HG03571 (cell line): ENCODE data around the gene HELQ.
"Not testable (repeated sequence)": the region's sequence is repeated elsewhere in the genome, so short reads cannot be mapped to it uniquely, and the experiment has no call there.

Experiments
- ATAC-seq: cut with Tn5 transposase; IDR thresholded peaks from one replicate; pipeline ENCODE4 v1.9.1; 2021; ENCODE audit not compliant: unreplicated experiment

HELQ gene

GRCh38 chr4:83436680-83437079 is 18.9 kb downstream of the HELQ start:
- ATAC-seq, result no peak

GRCh38 chr4:83431200-83431599 is 24.4 kb downstream of the HELQ start:
- no peak for ATAC-seq

- no peak for ATAC-seq
Measured at GRCh38 chr4:83418211-83418610, 37.4 kb downstream of the HELQ start.

- ATAC-seq, result no peak
Measured at GRCh38 chr4:83417566-83417965, 38.1 kb downstream of the HELQ start.

GRCh38 chr4:83413676-83414075 is 41.9 kb downstream of the HELQ start:
- no peak for ATAC-seq

- ATAC-seq, result no peak
Measured at GRCh38 chr4:83408908-83409307, 46.7 kb downstream of the HELQ start.

- ATAC-seq, result no peak
Measured at GRCh38 chr4:83405844-83406816, 49.5 kb downstream of the HELQ start.

- ATAC-seq, result not testable (repeated sequence)
Measured at GRCh38 chr4:83398158-83398557, 57.5 kb downstream of the HELQ start.

- ATAC-seq, result no peak
Measured at GRCh38 chr4:83393908-83394307, 61.7 kb downstream of the HELQ start.

GRCh38 chr4:83392562-83392961 is 63.1 kb downstream of the HELQ start:
- ATAC-seq, result no peak

GRCh38 chr4:83390944-83391343 is 64.7 kb downstream of the HELQ start:
- no peak for ATAC-seq

- ATAC-seq, result no peak
Measured at GRCh38 chr4:83389756-83390505, 65.7 kb downstream of the HELQ start.

- no peak for ATAC-seq
Measured at GRCh38 chr4:83389037-83389720, 66.4 kb downstream of the HELQ start.

GRCh38 chr4:83388313-83388676 is 67.3 kb downstream of the HELQ start:
- ATAC-seq, result no peak

GRCh38 chr4:83387476-83388312 is 67.9 kb downstream of the HELQ start:
- no peak for ATAC-seq

GRCh38 chr4:83387012-83387411 is 68.6 kb downstream of the HELQ start:
- no peak for ATAC-seq

GRCh38 chr4:83382850-83383249 is 72.8 kb downstream of the HELQ start:
- no peak for ATAC-seq

- ATAC-seq, result no peak
Measured at GRCh38 chr4:83381173-83381572, 74.5 kb downstream of the HELQ start.

- no peak for ATAC-seq
Measured at GRCh38 chr4:83378419-83378818, 77.2 kb downstream of the HELQ start.

- no peak for ATAC-seq
Measured at GRCh38 chr4:83372931-83373330, 82.7 kb downstream of the HELQ start.

GRCh38 chr4:83371936-83372335 is 83.7 kb downstream of the HELQ start:
- ATAC-seq, result no peak
